A172 (cell line): ENCODE measurements around the gene YWHAE. TPM values are rescaled to one million over a fixed set of nuclear protein-coding genes. Genes with fewer than 3 reads are reported as not detected.
"Not testable (repeated sequence)": the region's sequence is repeated elsewhere in the genome, so short reads cannot be mapped to it uniquely, and the experiment has no call there.

ENCODE experiments used
- DNase-seq: peaks from one replicate; pipeline ENCODE4 v3.0.0-alpha.2; 2015; ENCODE audit warnings: low spot score
- total RNA-seq: library from RNA; depleted of rRNA; stranded (reverse); fragments of >200 nt; shearing (Covaris generic); gene quantifications from 2 replicates; pipeline ENCODE4 v1.2.3, GENCODE V29; 2014

Gene YWHAE
- total RNA-seq, 1 experiment from 2014 or later: 705 TPM

DNA sequence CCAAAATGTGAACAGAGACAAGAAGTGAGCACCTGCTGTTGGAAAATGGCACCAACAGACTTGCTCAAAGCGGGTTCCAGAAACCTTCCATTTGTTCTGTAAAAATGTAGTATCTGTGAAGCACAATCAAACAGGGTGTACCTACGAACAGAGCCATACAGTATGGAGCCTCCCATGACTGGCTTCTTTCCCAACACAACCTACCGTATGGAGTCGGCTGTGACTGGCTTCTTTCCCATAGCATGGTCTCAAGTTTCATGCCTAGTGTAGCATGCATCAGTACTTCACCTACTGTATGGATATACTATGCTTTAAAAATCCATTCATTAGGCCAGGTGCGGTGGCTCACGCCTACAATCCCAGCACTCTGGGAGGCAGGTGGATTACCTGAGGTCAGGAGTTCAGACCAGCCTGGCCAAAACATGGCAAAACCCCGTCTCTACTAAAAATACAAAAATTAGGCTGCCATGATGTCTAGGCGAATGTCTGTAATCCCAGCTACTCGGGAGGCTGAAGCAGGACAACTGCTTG is 26.2 kb downstream of the YWHAE start:
- no peak for DNase-seq

DNA sequence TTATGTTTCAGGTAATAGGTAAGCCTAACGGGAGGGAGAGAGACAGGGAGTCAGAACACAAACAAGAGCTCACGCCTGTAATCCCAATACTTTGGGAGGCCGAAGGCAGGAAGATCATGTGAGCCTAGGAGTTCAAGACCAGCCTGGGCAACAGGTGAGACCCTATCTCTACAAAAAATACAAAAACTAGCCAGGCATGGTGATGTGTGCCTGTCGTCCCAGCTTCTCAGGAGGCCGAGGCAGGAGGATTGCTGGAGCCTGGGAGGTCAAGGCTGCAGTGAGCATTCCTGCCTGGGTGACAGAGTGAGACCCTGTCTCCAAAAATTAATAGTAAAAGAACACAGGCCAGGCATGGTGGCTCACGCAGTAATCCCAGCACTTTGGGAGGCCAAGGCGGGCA is 27.4 kb downstream of the YWHAE start:
- no peak for DNase-seq

DNA sequence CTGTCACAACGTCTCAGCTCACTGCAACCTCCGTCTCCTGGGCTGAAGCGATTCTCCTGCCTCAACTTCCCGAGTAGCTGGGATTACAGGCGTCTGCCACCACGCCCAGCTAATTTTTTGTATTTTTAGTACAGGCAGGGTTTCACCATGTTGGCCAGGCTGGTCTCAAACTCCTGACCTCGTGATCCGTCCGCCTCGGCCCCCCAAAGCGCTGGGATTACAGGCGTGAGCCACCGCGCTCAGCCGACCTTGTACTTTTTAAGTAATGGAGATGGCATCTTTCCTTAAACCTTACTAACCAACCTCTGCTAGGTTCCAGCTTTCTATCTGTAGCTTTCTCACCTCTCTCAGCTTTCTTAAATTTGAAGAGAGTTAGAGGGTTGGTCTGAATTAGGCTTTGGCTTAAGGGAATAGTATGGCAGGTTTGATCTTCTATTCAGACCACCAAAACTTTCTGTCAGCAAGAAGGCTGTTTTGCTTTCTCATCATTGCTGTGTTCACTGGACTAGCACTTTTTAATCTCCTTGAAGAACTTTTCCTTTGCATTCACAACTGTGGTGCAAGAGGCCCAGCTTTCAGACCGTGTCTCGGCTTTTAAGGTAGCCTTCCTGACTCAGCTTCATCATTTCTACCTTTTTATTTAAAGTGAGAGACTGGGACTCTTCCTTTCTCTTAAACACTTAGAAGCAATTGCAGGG is 28.0 kb downstream of the YWHAE start:
- DNase-seq: no peak

DNA sequence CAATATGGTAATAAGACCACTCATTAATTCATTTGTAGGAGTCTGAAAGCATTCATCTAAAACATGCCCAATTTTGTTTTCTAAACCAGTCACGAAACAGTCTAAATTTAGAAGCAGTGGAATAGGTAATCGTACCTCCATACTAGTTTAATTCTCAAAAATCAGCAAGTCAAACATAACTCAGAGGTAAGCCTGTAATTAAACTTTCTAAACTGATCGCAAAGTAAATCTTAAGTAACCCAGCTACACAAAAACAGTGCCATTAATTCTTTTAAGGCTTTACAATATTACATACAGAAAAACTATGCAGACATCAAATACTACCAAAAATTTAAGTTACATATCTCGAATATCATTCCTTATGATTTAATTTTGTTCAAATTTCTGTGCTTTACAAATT is 31.4 kb downstream of the YWHAE start:
- no peak for DNase-seq

DNA sequence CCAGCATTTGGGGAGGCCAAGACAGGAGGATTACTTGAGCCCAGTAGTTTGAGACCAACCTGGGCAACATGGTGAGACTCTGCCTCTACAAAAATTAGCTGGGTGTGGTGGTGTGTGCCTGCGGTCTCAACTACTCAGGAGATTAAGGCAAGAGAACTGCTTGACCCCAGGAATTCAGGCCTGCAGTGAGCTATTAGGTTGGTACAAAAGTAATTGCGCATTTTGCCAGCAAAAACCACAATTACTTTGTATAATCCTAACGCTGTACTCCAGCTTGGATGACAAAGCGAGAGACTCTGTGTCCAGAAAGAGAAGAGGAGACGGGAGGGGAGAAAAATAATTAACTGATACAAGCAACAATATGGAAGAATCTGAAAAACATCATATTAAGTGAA is 32.7 kb downstream of the YWHAE start:
- peak; percentile 44 for DNase-seq

DNA sequence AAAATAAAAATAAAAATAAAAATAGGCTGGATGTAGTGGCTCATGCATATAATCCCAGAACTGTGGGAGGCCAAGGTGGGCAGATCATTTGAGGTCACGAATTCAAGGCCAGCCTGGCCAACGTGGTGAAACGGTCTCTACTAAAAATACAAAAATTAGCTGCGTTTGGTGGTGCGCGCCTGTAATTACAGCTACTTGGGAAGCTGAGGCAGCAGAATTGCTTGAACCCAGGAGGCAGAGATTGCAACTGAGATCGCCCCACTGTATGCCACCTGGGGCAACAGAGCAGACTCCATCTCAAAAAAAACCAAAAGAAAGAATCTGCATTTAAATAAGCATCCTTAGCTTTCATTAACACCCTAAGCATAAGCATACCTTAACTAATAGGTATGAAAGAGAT is 33.8 kb downstream of the YWHAE start:
- DNase-seq: no peak

DNA sequence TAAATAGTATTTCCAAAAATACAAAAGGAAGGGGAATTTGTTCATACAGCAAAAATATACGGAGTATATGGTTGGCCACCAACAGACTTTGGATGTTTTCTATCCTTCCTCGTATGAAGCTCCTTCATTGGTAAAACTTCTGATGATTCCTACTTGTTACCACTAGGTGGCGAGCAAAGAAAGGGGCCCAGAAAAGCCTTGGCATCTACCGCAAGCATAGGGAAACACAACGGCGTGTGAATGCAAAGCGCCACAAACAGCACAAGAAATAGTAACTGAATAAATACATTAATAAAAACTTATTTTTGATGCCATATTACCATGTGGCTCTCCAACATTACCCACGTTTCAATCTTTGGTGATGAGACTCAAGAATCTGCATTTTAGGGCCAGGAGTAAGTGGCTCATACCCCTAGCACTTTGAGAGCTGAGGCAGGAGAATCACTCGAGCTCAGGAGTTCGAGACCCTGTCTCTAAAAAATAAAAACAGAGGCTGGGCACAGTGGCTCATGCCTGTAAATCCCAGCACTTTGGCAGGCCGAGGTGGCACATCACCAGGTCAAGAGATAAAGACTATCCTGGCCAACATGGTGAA is 34.5 kb downstream of the YWHAE start:
- DNase-seq: peak; percentile 72

DNA sequence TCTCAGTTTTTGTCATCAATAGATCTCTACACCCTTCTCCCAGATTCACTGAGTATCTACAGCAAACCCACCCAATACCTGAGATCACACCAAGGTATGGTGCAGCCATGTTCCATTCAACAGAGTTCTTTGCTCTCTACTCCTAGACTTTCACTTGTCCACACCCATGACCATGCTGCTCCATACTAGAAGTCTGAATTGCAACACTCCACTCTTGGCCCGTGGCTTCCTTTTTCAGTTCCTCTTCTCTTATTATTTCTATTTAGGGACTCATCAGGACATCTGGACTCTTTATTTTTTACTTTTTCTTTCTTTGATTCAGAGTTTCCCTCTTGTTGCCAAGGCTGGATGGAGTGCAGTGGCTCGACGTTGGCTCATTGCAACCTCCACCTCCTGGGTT is 37.1 kb downstream of the YWHAE start:
- DNase-seq: no peak

DNA sequence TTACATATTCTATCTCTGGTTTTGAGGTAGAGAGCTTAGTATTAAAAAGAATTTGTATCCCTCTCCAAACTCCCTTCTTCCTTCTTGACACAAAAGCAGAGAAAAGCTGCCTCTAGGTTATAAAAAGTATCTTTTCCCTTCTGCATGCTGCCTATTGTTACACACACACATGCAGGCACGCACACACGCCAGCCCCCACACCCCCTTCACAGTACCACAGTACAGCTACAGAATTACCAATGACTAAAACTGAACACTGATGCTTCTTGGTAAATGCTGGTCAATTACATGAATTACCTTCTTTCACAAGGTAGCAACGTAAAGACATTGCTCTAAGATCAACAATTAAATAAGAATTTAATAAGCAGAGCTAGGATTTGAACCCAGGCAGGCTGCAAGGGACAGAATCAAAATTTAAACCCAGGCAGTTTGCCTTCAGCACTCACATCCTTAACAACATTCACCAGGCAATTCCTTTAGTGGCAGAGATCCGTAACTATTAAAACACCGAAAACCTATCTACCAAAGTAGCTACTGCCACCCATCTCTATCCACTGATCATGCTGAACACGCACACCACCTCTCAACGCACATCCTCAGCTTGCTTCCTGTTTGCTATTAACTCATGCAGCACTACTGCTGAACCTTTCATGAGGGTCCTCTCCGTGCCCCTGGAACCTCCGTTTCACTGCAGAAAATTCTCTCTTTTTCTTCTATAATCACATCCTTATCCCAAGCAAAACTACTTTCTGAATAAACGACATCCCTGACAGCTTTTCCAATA is 37.8 kb downstream of the YWHAE start:
- DNase-seq: no peak

DNA sequence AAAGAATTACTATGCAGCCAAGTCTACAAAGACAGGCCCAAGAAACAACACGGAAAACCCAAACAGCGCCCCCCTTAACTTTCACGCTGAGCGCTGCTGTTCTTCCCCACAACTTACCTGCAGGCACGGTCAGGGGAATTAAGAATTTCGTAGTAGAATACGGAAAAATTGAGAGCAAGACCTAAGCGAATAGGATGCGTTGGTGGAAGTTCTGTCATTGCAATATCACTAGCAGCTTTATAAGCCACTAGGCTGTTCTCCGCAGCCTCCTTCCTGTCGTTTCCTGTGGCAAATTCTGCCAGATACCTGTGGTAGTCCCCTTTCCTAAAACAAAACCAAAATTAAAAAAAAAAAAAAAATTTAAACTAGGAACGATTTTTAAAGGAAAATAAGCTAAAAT is 39.0 kb downstream of the YWHAE start:
- no peak for DNase-seq

DNA sequence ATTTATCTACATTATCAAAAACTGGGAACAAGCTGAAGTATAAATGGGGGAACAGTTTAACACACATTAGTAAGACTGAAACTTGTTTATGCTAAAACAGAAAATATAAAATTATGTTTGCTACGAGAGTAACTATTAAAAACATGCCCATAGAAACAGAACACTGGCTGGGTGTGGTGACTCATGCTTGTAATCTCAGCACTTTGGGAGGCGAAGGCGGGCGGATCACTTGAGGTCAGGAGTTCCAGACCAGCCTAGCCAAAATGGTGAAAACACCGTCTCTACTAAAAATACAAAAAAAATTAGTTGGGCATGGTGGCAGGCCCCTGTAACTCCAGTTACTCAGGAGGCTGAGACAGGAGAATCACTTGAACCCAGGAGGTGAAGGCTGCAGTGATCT is 39.7 kb downstream of the YWHAE start:
- peak; percentile 45 for DNase-seq

DNA sequence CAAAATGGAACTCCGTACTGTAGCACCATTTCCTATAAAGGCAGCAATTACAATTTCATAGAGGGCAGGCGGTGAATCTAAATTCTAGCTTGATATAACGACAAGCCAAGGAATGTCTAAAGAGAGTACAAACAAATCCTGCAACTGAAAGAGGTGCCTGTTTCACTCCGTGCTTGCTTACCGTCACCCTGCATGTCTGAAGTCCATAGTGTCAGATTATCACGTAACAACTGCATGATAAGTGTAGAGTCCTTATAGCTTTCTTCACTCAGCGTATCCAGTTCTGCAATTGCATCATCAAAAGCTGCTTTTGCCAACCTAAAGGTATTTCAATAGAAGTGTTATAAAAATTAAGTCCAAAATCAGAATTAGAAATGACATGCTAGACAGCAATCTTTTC is 46.0 kb downstream of the YWHAE start:
- no peak for DNase-seq

DNA sequence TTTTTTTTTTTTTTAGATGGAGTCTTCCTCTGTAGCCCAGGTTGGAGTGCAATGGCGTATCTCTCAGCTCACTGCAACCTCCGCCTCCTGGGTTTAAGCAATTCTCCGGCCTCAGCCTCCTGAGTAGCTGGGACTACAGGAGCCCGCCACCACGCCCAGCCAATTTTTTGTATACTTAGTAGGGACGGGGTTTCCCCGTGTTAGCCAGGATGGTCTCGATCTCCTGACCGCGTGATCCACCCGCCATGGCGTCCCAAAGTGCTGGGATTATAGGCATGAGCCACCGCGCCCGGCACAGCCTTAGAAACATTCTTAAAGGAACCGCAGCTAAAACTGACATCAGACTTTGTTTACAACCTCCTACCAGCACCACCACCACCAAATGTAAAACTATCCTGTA is 47.5 kb downstream of the YWHAE start:
- DNase-seq: not testable (repeated sequence)

DNA sequence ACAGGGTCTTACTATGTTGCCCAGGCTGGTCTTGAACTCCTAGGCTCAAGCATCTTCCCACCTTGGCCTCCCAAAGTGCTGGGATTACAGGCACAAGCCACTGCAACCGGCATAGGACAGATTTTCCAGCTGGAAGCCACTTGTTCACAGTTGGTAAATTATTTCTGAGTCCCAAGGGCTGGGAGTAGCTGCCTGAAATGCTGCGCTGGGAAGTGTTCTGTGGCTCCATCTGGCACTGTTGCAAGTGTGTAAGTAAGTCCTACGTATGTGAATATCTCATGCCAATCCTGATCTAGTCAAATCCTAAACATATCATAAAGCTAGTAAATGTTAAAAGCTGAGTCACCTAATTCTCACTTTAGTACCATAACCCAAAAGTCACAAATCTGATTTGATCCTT is 48.1 kb downstream of the YWHAE start:
- no peak for DNase-seq

DNA sequence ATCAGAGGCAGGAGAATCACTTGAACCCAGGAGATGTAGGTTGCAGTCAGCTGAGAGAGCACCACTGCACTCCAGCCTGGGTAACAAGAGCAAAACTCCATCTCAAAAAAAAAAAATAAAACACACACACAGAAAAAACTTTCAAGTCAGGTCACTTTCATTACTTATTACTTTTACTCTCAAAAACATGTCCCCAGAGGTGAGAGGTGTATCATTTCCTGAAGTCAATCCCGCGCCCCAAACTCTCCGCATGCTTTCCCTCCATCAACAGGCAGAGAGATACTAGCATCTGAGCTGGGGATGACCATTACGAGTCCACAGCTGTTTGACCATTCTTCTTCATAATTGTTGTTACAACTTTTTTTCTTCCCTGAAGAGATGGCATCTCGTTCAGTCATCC is 48.7 kb downstream of the YWHAE start:
- no peak for DNase-seq

DNA sequence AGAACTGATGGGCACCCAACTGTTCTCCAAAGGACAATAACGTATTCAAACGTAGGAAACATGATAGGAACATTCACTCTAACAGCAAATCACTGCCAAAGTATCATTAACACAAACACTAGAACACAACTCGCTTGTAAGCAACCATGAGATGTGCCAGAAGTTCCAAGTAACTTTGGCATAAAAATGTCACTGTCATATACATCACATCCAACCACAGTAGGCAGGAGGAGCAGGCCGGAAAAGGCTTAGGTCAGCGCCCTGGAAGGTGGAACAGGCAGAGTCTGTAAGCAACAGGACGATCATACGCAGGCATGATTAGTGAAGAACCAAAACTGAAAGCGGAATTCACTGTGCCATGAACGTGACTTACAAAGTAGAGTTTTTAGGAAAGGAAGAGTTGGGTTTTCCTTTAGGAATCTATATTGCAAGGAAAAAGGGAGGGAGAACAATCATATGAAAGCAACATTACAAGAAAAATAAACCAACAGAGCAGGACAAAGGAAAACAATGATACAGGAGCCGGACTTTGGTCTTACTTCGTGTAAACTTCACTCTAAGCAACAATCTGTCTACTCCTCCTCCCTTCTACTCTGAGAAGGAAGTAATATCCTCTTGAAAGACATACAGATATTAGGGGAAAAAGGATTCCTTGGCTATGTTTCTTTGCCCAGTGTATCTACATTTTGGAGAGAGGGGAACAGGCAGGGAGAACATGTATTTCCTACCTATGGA is 52.3 kb downstream of the YWHAE start:
- DNase-seq: no peak

DNA sequence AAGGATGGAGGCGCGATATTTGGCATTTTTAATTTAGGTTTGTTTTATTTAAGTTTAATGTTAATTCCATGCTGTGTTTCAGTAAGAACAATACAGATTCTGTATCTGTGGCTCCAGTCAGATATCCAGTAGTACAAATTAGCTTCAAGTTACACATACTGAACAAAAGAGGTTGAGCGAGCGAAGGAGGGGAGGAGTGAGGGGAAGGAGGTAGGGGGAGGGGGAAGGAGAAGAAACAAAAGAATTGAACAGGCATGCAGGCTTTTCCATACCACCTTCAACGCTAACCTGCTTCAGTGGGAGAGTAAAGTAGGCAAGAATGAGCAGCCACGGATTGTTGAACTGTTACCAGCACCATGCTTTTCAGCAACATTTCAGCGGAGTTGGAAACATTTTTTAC is 55.5 kb downstream of the YWHAE start:
- no peak for DNase-seq

DNA sequence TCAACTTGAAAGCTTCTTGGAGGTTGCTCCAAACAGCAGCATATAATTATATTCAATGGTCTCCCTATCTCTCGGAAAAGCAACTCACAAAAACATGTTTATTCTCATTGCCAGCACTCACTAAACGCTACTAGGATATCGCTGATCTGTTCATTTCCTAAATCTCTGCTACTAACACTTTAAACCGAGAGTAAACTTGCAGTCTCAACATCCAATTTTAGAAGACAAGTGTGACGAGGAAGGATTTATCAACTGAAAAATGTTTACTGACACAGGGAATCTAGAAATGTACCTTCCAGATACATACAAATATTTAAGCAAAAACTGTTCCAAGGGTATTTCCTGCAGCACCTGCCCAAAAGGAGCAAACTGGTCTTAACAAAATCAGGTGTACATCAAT is 56.5 kb downstream of the YWHAE start:
- DNase-seq: no peak

DNA sequence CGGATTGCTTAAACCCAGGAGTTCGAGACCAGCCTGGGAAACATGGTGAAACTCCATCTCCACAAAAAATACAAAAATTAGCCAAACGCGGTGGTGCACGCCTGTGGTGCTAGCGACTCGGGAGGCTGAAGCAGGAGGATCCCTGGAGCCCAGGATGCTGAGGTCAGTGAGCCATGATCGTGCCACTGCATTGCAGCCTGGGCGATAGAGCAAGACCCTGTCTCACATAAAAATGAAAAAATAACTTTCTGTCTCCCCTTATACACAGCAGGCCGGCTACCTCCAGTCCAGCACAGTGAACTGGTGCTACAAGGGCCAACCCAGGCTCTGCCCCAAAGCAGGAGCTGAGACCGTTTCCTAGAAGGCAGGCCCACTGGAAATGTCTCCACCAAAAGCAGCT is 59.7 kb downstream of the YWHAE start:
- no peak for DNase-seq

DNA sequence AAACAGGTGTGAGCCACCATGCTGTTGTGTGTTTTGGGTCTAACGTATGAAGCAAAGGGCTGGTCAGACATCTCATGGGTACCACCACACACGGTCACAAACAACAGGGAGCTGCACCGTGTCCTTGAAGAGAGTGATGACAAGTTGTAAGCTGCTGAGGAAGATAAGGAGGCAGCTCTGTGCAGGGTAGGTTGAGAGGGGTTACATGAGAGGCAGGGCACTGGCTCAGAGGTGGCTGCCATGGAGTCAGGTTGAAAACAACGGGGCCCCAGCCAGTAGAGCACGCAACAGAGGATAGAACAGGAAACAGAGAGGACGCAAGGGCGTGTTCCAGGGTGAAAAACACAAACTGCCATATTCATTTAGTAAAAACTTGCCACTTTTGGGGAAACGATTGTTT is 68.3 kb downstream of the YWHAE start:
- DNase-seq: no peak

DNA sequence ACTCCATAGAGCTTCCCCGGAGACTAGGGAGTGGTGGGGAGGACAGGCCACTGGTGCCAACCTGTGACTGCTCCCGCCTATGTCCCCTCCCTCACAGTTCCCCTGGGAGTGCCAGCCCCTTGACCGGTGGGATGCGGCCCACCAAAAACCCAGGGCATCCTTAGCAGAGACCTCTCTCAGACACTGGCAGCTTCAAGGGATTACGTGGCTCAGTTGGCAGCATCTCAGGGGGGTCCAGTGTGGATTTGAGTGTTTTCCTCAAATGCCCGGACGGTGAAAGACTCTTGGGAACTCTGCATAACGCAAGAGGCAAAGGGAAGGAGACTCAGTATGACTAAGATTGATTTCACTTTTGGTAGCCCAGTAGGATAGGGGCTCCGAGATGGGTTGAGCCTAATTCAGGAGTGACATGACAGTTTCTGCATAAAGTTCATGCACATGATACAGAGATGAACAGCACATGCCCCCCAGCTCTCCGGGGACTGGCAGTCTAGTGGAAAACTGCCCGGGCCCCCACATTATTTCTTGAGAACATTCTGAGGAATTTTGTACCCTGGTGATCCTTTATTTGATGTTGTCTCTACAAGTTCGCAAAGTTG is 70.2 kb downstream of the YWHAE start:
- DNase-seq: no peak

DNA sequence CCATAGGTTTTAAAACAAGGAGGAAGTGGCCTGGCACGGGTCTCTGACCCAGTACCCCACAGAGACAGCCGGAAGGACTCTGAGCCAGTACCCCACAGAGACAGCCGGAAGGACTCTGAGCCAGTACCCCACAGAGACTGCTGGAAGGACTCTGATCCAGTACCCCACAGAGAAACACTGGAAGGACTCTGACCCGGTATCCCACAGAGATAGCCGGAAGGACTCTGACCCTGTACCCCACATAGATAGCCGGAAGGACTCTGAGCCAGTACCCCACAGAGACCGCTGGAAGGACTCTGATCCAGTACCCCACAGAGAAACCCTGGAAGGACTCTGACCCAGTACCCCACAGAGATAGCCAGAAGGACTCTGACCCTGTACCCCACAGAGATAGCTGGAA is 71.6 kb downstream of the YWHAE start:
- no peak for DNase-seq
